GM12801 (cell line): ENCODE measurements around the gene FAM241A.

ENCODE experiments used
- CTCF ChIP-seq: IDR thresholded peaks from one replicate; pipeline ENCODE4 v1.5.1; 2011; ENCODE audit warnings: control low read depth; ENCODE audit not compliant: insufficient read length; ENCODE audit errors: extremely low read depth

Gene FAM241A

GRCh38 chr4:112147697-112148096 lies 2.4 kb downstream of the FAM241A start:
- TF ChIP-seq CTCF, result no peak

- no peak for TF ChIP-seq CTCF
Observed at GRCh38 chr4:112150920-112151319, 5.7 kb downstream of the FAM241A start.

GRCh38 chr4:112152521-112152920 lies 7.3 kb downstream of the FAM241A start:
- TF ChIP-seq CTCF, result no peak

- TF ChIP-seq CTCF, result no peak
Observed at GRCh38 chr4:112153211-112153791, 8.0 kb downstream of the FAM241A start.

GRCh38 chr4:112156112-112156511 lies 10.9 kb downstream of the FAM241A start:
- TF ChIP-seq CTCF, result no peak

GRCh38 chr4:112156553-112156952 lies 11.3 kb downstream of the FAM241A start:
- TF ChIP-seq CTCF, result no peak

GRCh38 chr4:112167794-112168193 lies 22.5 kb downstream of the FAM241A start:
- no peak for TF ChIP-seq CTCF
